ENCODE data around the gene PXDN.

PXDN gene

GRCh38 chr2:1600191-1601066, 143.9 kb downstream of the PXDN start:
- Histone ChIP-seq H3K9me3 (ENCODE audit: control insufficient read depth, insufficient read depth, low read depth, low read length) (no peaks in the 10 kb centered on the region), H3K4me3 (ENCODE audit: low read depth, low read length) (no peak overlapping the region), H3K4me1 (ENCODE audit: control insufficient read depth, insufficient read depth, low read length) (no peaks in the 10 kb centered on the region), H3K27ac (ENCODE audit: extremely low read depth, low read depth, low read length) (no peak overlapping the region), H3K36me3 (ENCODE audit: control insufficient read depth in 2 of 2, insufficient read depth in 1 of 2, low read length in 2 of 2) (no peaks in the 10 kb centered on the region)
- ChIA-PET CTCF (interaction anchor here (1.0 to 1.1 kb wide), 2 partner anchors 49 to 150 kb away, joined by 3 read pairs; no protein-coding TSS in a partner anchor), POLR2A (interaction anchor here (0.8 kb wide), 1 partner anchor 150 kb away, joined by 3 read pairs; no protein-coding TSS in a partner anchor)
- TF ChIP-seq ZNF174 (tag by site-specific recombination; IDR thresholded peaks at IDR 0.05) (no peak), ZBTB7A (tag by site-specific recombination; IDR thresholded peaks at IDR 0.05; ENCODE audit: low read depth) (no peak), ZNF501 (tag by site-specific recombination; IDR thresholded peaks at IDR 0.05) (no peak), HOXD13 (CRISPR knock-in tag; IDR thresholded peaks at IDR 0.05; ENCODE audit: borderline replicate concordance) (no peak), ZFHX2 (tag by site-specific recombination; conservative IDR thresholded peaks at IDR 0.05) (no peak), ZNF518A (tag by site-specific recombination; conservative IDR thresholded peaks at IDR 0.05; ENCODE audit: low read depth) (no peak), KLF7 (tag by site-specific recombination; IDR thresholded peaks at IDR 0.05; ENCODE audit: borderline replicate concordance) (no peak), SCRT1 (tag by site-specific recombination; IDR thresholded peaks at IDR 0.05; ENCODE audit: borderline replicate concordance) (no peak), PBX3 (CRISPR knock-in tag; IDR thresholded peaks at IDR 0.05) (no peak), ZNF16 (tag by site-specific recombination; IDR thresholded peaks at IDR 0.05; ENCODE audit: low read depth) (no peak)

GRCh38 chr2:1599301-1600085, 144.8 kb downstream of the PXDN start:
- H3K9me3 ChIP-seq (ENCODE audit: control insufficient read depth, insufficient read depth, low read depth, low read length) = no peaks in the 10 kb centered on the region
- H3K4me3 ChIP-seq (ENCODE audit: low read depth, low read length) = no peak overlapping the region
- no peaks in the 10 kb centered on the region for H3K4me1 ChIP-seq (ENCODE audit: control insufficient read depth, insufficient read depth, low read length)
- no peak overlapping the region for H3K27ac ChIP-seq (ENCODE audit: extremely low read depth, low read depth, low read length)
- H3K36me3 ChIP-seq (ENCODE audit: control insufficient read depth in 2 of 2, insufficient read depth in 1 of 2, low read length in 2 of 2) = no peaks in the 10 kb centered on the region
- ChIA-PET POLR2A (interaction anchor here (0.6 kb wide), 1 partner anchor 859 kb away, joined by 3 read pairs; no protein-coding TSS in a partner anchor), CTCF (interaction anchor here (0.8 to 1.0 kb wide), 2 partner anchors 13 to 151 kb away, joined by 3 read pairs; no protein-coding TSS in a partner anchor)
- TF ChIP-seq ZNF121 (tag by site-specific recombination; IDR thresholded peaks at IDR 0.05) (no peak), ZNF555 (tag by site-specific recombination; conservative IDR thresholded peaks at IDR 0.05) (no peak), ZNF133 (tag by site-specific recombination; IDR thresholded peaks at IDR 0.05) (no peak), ZBTB44 (tag by site-specific recombination; IDR thresholded peaks at IDR 0.05) (no peak), ZNF223 (tag by site-specific recombination; IDR thresholded peaks at IDR 0.05) (no peak), ZNF510 (tag by site-specific recombination; IDR thresholded peaks at IDR 0.05; ENCODE audit: insufficient replicate concordance) (no peak), PATZ1 (tag by site-specific recombination; IDR thresholded peaks at IDR 0.05) (no peak), OVOL3 (tag by site-specific recombination; IDR thresholded peaks at IDR 0.05) (no peak), ZBTB8A (tag by site-specific recombination; IDR thresholded peaks at IDR 0.05) (no peak), GLI2 (tag by site-specific recombination; IDR thresholded peaks at IDR 0.05; ENCODE audit: borderline replicate concordance, low read depth) (no peak)

Measured in HEK293 (cell line).